Spleen (tissue), 11 donors: ENCODE results near the gene TACSTD2. TPM values are rescaled to one million over a fixed set of nuclear protein-coding genes. Genes with fewer than 3 reads are reported as not detected.

Experiments used
- DNase-seq: peaks from one replicate; pipeline ENCODE4 v3.0.0-alpha.2; 2020
- H3K27ac ChIP-seq, 8 donors: fragments of 200-600 bp; sonication (generic) in 7 of 8; 1 replicate in 4 of 8; 2 replicates in 4 of 8; pipeline versions ENCODE4 v1.5.0 to v1.8.0; 2016 to 2021; ENCODE audit warnings: inconsistent platforms in 4 of 8, mild to moderate bottlenecking in 4 of 8, moderate library complexity in 1 of 8
- H3K27me3 ChIP-seq, 7 donors: fragments of 200-600 bp; sonication (generic) in 6 of 7; replicated peaks in 1 of 7; 1 replicate in 4 of 7; 2 replicates in 3 of 7; pipeline versions ENCODE4 v1.5.0 to v1.8.0; 2016 to 2021; ENCODE audit warnings: inconsistent platforms in 3 of 7, mild to moderate bottlenecking in 1 of 7
- H3K36me3 ChIP-seq, 6 donors: fragments of 200-600 bp; sonication (generic) in 5 of 6; 1 replicate in 4 of 6; 2 replicates in 2 of 6; pipeline versions ENCODE4 v1.5.0 to v1.8.0; 2016 to 2021; ENCODE audit warnings: inconsistent platforms in 2 of 6
- H3K4me1 ChIP-seq, 6 donors: fragments of 200-600 bp; sonication (generic) in 5 of 6; 1 replicate in 3 of 6; 2 replicates in 3 of 6; pipeline versions ENCODE4 v1.5.0 to v1.8.0; 2016 to 2021; ENCODE audit warnings: inconsistent platforms in 3 of 6
- H3K4me3 ChIP-seq, 8 donors: fragments of 200-600 bp; sonication (generic) in 7 of 8; 1 replicate in 4 of 8; 2 replicates in 4 of 8; pipeline versions ENCODE4 v1.5.0 to v1.8.0; 2016 to 2021; ENCODE audit warnings: inconsistent platforms in 4 of 8, mild to moderate bottlenecking in 4 of 8, moderate library complexity in 2 of 8
- H3K9me3 ChIP-seq, 8 donors: fragments of 200-600 bp; sonication (generic) in 7 of 8; 1 replicate in 4 of 8; 2 replicates in 4 of 8; pipeline versions ENCODE4 v1.5.0 to v1.8.0; 2016 to 2021; ENCODE audit warnings: inconsistent platforms in 4 of 8
- POLR2A ChIP-seq, 3 donors: fragments of 450-650 bp; IDR thresholded peaks; one replicate each; pipeline ENCODE4 v1.5.1; 2017; ENCODE audit warnings: antibody characterized with exemption in 3 of 3, mild to moderate bottlenecking in 1 of 3
- POLR2AphosphoS5 ChIP-seq, 3 donors: sonication (generic); formaldehyde crosslinking; IDR thresholded peaks; one replicate each; pipeline ENCODE4 v1.5.1; 2017; ENCODE audit warnings: antibody characterized with exemption in 3 of 3
- WGBS, 5 donors: extraction: QIAGEN DNeasy Blood & Tissue Kit in 3 of 5; methylation state at CpG; one replicate each; pipeline versions ENCODE4 v1.1.5 to v1.1.7; 2013 to 2018; 5-methylcytosine and 5-hydroxymethylcytosine counted together
- intact Hi-C: fragments of 100-400 bp; cut with DNase I; formaldehyde crosslinking; loops from one replicate; pipeline ENCODE4 v1.15.0; 2023; ENCODE audit warnings: low total_unique reads
- polyA plus RNA-seq, 3 donors: library from polyadenylated mRNA; stranded (reverse); fragments of 200-250 nt; gene quantifications; one replicate each; pipeline ENCODE4 v1.2.1, GENCODE V29; 2013
- total RNA-seq, 7 donors: library from RNA; depleted of rRNA in 3 of 7; stranded (reverse); fragments of >200 nt in 3 of 7; fragmentation: NEBNext Ultra II Directional in 4 of 7; extraction: Animal tissue kit (Norgen Biotek cat#: 25700) in 4 of 7; gene quantifications; one replicate each; pipeline versions ENCODE4 v1.1.0 to v1.2.1, GENCODE V29; 2016 to 2021
- TF ChIP-seq, protein P1 (sequence below), 11 experiments: fragments of 200-600 bp in 7 of 11; fragments of 450-650 bp in 4 of 11; sonication (generic) in 4 of 11; IDR thresholded peaks in 8 of 11; conservative IDR thresholded peaks in 3 of 11; 1 replicate in 7 of 11; 2 replicates in 4 of 11; pipeline versions ENCODE4 v1.4.0 to v1.8.0; 2016 to 2021; ENCODE audit warnings: antibody characterized with exemption in 11 of 11, inconsistent platforms in 4 of 11, mild to moderate bottlenecking in 1 of 11
- donor health status: healthy with polysubstance abuse.
- donor health status: DM: no; HTN: no; CAD: no; lungs with moderate emphysema.
- donor health status: DM: no; HTN: no; CAD: no.
- donor health status: Bipolar disorder and iron deficiency.
- donor health status: healthy.
- donor health status: DM: no; HTN: no; CAD: no.
- donor health status: DM: yes; HTN: yes; CAD: no.

TACSTD2 gene
- total and polyA plus RNA-seq, 10 donors: 0.35 to 1.7 (median 0.61) TPM; not detected in 1

DNA sequence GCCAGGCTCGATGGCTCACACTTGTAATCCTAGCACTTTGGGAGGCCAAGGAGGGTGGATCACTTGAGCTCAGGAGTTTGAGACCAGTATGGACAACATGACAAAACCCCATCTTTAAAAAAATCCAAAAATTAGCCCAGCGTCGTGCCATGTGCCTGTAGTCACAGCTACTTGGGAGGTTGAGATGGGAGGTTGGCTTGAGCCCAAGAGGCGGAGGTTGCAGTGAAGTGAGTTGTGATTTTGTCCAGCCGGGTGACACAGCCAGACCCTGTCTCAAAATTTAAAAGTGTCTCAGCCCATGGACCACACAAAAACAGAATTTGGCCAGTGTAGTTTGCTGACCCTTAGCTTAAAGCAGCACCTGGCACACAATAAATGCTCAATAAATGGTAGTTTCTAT is 11.3 kb upstream of the TACSTD2 start:
- no peak overlapping the region for H3K27ac ChIP-seq
- no peaks in the 10 kb centered on the region for H3K9me3 ChIP-seq
- no peak for DNase-seq
- TF ChIP-seq POLR2AphosphoS5 (IDR thresholded peaks at IDR 0.05) (no peak), POLR2A (IDR thresholded peaks at IDR 0.05) (no peak)
- TF ChIP-seq, protein P1, sequence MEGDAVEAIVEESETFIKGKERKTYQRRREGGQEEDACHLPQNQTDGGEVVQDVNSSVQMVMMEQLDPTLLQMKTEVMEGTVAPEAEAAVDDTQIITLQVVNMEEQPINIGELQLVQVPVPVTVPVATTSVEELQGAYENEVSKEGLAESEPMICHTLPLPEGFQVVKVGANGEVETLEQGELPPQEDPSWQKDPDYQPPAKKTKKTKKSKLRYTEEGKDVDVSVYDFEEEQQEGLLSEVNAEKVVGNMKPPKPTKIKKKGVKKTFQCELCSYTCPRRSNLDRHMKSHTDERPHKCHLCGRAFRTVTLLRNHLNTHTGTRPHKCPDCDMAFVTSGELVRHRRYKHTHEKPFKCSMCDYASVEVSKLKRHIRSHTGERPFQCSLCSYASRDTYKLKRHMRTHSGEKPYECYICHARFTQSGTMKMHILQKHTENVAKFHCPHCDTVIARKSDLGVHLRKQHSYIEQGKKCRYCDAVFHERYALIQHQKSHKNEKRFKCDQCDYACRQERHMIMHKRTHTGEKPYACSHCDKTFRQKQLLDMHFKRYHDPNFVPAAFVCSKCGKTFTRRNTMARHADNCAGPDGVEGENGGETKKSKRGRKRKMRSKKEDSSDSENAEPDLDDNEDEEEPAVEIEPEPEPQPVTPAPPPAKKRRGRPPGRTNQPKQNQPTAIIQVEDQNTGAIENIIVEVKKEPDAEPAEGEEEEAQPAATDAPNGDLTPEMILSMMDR (IDR thresholded peaks at IDR 0.05 in 8 of 11, conservative IDR thresholded peaks at IDR 0.05 in 3 of 11): no peak
- no peak overlapping the region for H3K4me3 ChIP-seq
- peaks cover 0 to 29% (median 10%) of the 10 kb centered on the region in 6 donors for H3K4me1 ChIP-seq
- peaks cover 0 to 2% (median 0%) of the 10 kb centered on the region in 7 donors for H3K27me3 ChIP-seq
- WGBS, 5 donors: 75 to 92% (median 87%) methylated on average over 5 of the region's 5 CpGs
- intact Hi-C loops: no loop called here
- H3K36me3 ChIP-seq: no peaks in the 10 kb centered on the region

DNA sequence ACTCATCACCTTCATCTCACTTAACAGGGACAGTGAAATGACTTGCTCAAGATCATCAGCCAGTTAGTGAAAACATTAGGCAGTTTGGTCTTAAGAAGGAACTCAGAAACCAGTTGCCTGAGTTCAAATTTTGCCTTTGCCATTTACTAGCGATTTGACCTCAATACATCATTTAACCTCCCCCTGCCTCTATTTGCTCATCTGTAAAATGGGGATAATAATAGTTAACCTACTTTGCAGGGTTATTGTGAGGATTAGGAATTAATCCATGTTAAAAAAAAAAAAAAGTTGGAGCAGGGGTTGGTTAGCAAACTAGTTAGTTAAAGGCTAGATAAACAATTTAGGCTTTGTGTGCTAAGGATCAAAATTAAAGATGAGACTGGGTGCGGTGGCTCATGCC is 10.6 kb upstream of the TACSTD2 start:
- Histone ChIP-seq H3K9me3 (no peaks in the 10 kb centered on the region), H3K4me1 (peaks cover 0 to 29% (median 11%) of the 10 kb centered on the region in 6 donors), H3K36me3 (no peaks in the 10 kb centered on the region), H3K27ac (no peak overlapping the region), H3K27me3 (peaks cover 0 to 2% (median 0%) of the 10 kb centered on the region in 7 donors), H3K4me3 (no peak overlapping the region)
- TF ChIP-seq POLR2A (IDR thresholded peaks at IDR 0.05) (no peak), POLR2AphosphoS5 (IDR thresholded peaks at IDR 0.05) (no peak)
- TF ChIP-seq, protein P1 (IDR thresholded peaks at IDR 0.05 in 8 of 11, conservative IDR thresholded peaks at IDR 0.05 in 3 of 11): no peak
- WGBS, 5 donors: 90 to 97% (median 95%) methylated on average over 2 of the region's 2 CpGs
- intact Hi-C loops: no loop called here
- no peak for DNase-seq

DNA sequence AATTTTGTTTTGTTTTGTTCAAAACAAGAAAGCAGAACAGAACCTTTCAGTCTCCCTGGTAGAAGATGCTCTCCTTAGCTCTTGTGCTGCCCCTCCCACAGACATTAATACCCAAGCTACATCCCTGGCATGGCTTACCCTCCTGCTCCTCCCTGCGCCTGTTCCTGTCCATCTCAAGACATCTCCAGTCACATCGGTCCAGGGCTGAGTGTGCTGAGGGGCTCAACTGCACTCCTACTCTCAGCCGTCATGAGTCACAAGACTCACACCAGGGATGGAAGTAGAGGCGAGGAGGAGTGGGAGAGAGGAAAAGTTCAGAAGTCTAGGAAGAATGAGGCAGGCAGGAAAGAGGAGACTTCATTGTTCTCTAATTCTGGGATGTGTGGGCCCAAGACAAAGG is 9.2 kb upstream of the TACSTD2 start:
- Histone ChIP-seq H3K27ac (no peak overlapping the region), H3K9me3 (no peaks in the 10 kb centered on the region), H3K4me3 (no peak overlapping the region), H3K4me1 (peaks cover 0 to 24% (median 10%) of the 10 kb centered on the region in 6 donors), H3K27me3 (peaks cover 0 to 2% (median 0%) of the 10 kb centered on the region in 7 donors), H3K36me3 (no peaks in the 10 kb centered on the region)
- TF ChIP-seq POLR2A (IDR thresholded peaks at IDR 0.05): no peak
- TF ChIP-seq POLR2AphosphoS5 (IDR thresholded peaks at IDR 0.05): no peak
- TF ChIP-seq, protein P1 (IDR thresholded peaks at IDR 0.05 in 8 of 11, conservative IDR thresholded peaks at IDR 0.05 in 3 of 11): no peak
- 86 to 93% (median 91%) methylated on average over 4 of the region's 4 CpGs for WGBS, 5 donors
- intact Hi-C loops: no loop called here
- no peak for DNase-seq

DNA sequence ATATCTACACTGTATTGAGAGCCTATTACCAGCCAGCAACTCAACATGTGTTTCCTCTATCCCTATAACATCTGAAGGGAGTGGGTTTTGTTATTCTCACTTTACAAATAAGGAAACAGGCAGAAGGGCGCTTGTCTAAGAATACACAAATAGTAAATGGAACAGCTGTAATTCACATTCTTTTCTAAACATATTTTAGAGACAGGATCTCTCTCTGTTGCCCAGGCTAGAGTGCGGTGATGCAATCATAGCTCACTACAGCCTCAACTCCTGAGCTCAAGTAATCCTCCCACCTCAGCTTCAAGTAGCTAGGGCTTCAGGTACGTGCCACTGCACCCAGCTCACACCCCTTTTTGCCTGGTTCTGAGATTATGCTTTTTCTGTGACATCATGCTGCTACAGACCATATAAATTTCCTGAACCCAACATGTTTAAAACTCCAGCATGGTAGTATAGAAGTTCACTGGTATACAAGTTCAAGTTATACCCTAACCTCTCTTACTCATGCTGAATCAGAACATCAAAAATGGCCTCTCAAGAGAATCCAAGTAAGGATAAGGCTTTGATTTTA is 8.6 kb upstream of the TACSTD2 start:
- H3K4me3 ChIP-seq: no peak overlapping the region
- no peaks in the 10 kb centered on the region for H3K36me3 ChIP-seq
- intact Hi-C loops: no loop called here
- peaks cover 0 to 24% (median 10%) of the 10 kb centered on the region in 6 donors for H3K4me1 ChIP-seq
- DNase-seq: no peak
- peak overlapping the region in 4 of 8 donors; percentile 31 to 74 (median 55) for H3K27ac ChIP-seq
- H3K27me3 ChIP-seq: peaks cover 0 to 4% (median 0%) of the 10 kb centered on the region in 7 donors
- WGBS, 5 donors: 43 to 65% (median 51%) methylated on average over 3 of the region's 3 CpGs
- no peaks in the 10 kb centered on the region for H3K9me3 ChIP-seq
- TF ChIP-seq, protein P1 (IDR thresholded peaks at IDR 0.05 in 8 of 11, conservative IDR thresholded peaks at IDR 0.05 in 3 of 11): no peak
- TF ChIP-seq POLR2A (IDR thresholded peaks at IDR 0.05): no peak
- TF ChIP-seq POLR2AphosphoS5 (IDR thresholded peaks at IDR 0.05): no peak
